NCI-H446 treated with DMSO at 0.1 percent for 48 hours (cell line): ENCODE measurements around the gene BNIP3.

ENCODE experiments used
- DNase-seq: peaks from one replicate; lab custom pipeline; 2025; lab: John Stamatoyannopoulos, UW

Gene BNIP3

DNA sequence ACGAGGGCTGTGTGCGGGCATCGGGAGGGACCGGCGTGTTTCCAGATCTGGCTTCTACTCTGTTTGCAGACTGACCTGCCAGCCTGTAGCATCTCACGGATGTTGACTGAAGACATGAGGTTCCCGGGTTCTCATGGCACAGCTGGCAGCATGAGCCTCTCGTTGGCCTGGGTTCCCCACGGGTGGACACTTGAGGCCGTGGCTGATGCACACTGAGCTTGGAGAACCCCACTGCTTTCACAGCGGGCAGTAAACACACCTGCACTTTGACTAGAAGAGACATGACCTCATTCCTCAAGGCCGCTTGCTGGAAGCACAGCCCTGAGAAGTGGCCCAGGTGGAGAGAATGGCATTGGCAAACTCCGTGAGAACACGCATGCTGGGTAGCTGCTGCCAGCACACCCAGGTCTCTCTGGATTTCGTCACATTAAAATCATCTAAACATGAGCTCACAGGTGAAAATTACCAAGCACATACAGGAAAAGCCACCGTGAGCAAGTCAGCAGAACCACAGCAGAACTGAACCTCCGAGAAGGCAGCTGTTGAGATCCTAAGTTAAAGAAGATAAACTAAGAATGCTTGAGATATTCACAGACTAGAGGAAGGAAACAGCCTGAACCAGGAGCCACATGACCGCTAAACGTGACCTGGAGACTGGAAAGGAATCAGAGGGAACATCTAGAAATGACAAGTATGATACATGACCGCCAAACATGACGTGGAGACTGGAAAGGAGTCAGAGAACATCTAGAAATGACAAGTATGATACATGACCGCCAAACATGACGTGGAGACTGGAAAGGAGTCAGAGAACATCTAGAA lies 32.5 kb downstream of the BNIP3 start:
- no peak for DNase-seq

DNA sequence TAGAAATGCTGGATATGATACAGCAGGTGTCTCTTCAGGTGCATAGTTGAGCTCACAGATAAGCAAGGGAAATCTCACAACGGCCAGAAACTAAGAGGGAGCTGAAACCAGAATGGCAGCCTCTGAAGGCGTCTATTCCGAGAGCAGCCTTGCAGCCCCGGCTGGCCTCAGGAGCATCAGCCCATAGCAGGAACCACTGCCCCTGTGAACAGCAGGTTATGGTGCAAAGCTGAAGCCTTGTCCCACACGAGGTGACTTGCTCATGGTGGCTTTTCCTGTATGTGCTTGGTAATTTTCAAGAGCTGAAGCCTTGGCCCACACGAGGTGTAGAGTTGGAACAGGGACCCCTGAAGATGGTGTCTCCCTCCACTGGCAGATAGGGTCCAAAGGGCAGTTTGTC lies 33.2 kb downstream of the BNIP3 start:
- DNase-seq = no peak

DNA sequence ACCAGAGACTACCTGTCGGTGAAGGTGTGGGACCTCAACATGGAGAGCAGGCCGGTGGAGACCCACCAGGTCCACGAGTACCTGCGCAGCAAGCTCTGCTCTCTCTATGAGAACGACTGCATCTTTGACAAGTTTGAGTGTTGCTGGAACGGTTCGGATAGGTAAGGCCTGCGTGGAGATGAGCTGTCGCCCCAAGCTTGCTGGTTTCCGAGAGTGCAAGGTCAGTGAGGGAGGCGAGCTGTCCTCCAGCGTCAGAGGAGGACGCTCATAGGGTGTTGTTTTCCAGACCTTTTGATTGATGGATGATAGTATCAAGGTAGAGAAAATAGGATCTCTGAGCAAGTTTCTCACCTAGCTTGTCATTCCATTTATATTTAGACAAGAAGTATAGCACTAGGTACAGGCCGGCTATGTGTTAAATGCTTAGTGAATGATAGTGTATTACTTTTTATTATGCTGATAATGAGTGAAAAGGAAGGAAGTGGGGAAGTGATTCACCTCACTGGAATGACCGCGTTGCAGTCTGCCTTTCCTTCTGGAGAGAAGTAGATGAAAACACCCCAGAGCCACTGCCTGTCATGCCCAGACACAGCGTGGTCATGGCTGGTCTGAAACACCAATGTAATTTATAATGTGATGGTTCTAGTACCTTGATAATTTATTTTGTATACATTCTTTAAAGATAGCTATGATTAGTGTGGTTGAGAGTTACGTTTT lies 33.9 kb downstream of the BNIP3 start:
- no peak for DNase-seq

DNA sequence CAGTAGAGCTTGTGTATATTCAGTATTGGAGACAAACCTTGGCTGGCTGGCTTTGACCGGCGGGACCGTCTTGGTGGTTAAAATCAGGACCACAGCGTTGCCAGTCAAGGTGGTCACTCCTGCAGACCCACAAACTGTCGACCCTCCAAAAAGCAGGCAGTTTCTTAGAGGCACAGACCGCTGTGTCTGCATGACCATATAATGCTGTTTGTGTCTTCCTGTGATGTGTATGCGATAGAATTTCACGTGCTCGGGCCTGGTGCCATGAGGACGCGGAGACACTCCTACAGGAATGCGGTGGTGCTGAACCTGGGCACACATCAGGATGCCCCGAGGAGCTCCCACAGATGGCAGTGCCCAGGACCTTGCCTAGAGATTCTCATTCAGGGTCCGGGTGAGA lies 34.8 kb downstream of the BNIP3 start:
- DNase-seq = no peak

DNA sequence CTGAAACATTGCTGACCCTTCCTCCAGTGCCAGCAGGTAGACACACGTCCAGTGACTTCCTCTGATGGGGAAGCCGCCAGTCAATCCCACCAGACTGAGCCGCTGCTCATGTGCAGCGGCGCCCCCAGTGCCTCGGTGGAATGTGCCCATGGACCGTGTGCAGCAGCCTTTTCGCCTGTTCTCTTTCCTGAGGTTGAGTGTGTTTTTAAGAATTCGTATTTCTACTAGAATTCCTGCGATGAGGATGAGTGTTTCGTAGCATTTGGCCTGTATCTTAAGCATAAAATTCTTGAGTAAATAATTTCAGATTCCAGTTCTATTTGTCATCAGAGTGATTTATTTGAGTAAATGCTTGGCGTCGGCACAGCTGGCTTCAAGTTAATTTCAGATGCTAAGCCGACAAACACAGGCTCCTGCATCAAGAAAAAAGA lies 35.4 kb downstream of the BNIP3 start:
- no peak for DNase-seq

DNA sequence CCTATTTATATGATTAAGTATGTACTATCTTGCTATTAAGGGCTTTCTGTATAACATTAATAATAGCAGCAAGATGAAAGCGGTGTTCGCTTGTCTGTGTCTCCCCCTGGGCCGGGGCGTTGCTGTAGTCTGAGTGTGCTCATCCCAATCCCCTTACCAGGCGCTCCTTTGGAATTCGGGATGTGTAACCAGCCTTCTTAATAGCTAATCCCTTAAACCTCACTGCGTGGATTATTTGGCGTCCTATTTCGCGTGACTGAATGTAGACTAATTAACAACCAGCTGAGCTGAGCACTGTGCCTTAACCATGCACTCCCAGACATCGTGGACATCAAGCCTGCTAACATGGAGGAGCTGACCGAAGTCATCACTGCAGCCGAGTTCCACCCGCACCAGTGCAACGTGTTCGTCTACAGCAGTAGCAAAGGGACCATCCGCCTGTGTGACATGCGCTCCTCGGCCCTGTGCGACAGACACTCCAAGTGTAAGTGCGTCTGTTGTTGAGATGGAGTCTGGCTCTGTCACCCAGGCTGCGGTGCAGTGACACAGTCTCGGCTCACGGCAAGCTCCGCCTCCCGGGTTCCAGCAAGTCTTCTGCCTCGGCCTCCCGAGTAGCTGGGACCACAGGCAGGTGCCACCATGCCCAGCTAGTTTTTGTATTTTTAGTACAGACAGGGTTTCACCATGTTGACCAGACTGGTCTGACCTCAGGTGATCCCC lies 36.6 kb downstream of the BNIP3 start:
- DNase-seq = no peak

DNA sequence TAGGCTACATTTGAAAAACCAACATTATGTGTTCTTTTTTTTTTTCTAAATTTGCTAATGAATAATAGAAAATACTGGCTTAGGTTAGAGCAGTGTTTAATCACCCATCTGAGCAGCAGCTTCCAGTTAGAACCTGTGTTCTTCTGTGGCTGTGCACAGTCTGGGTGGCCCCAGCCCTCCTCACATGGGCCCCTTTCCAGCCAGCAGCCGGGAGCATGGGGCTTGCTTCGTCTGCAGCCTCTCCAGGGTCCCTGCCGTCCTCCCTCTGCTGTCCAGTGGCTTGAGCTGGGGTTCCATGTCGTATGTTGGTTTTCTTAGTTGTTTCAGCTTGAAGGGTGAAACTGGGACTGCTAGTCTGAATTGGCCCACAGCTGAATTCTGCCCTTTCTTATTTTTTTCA lies 37.3 kb downstream of the BNIP3 start:
- no peak for DNase-seq

DNA sequence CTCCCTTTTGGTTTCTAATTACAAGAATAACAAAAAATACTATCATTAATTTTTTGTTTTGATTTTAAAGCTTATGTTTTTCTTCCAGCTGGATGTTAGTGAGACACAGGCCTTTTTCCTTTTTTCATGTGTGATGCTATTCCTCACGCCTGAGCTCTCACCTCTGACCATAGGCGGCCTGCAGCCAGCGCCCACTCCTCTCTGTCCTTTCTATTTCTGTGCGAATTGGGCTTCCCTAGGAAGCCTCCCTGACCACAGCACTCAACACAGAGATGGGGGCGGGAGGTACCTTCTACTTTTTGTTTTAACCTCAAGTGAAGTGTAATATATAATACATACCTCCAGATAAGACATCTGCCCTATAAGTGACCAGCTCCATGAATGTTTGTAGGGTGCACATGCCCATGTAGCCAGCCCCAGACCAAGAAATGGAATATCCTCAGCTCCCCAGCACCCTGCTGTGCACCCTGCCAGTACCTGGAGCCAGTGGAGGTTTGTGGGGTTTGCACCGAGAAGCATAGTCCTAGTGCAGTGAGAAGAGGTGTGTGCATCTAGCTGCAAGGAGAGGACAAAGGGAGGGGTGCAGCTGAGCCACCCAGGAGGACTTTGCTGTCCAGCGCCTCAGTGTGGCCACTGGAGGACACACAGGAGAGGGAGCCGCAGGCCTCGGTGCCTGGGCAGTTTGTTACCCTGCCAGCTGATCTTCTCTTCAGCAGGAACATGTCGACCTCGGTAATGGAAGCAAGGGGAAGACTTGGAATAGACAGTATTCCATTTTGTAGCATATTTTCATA lies 38.5 kb downstream of the BNIP3 start:
- no peak for DNase-seq

DNA sequence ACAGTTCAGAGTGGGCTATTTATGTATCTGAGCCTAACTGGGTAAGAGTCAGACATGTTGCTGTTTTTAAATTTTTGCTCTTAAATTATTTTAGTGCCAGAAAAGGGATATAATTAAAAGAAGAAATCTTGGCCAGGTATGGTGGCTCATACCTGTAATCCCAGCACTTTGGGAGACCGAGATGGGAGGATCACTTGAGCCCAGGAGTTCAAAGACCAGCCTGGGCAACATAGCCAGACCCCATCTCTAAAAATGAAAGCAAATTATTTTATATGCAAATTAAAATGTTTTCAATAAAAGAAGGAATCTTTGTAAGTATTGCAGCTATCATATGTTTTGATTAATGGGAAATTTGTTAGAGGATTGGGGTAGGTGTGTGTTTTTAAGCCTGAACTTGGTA lies 39.3 kb downstream of the BNIP3 start:
- DNase-seq = no peak

DNA sequence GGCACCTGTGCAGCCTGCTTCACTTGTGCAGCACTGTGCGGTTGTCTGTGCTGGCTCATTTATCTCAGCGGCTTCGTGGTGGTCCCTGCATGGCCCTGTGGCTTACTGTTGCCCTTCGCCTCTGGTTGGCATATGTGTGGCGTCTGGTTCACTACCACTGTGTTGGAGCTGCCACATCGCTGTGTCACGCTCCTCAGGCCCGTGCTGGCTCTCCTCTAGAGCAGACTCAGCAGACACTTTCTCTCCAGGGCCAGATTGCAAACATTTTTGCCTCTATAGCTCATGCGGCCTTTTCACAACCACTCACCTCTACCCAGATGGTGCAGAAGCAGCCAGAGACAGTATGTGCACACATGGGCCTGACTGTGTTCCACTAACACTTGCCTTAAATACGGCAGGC lies 43.0 kb downstream of the BNIP3 start:
- DNase-seq = no peak

DNA sequence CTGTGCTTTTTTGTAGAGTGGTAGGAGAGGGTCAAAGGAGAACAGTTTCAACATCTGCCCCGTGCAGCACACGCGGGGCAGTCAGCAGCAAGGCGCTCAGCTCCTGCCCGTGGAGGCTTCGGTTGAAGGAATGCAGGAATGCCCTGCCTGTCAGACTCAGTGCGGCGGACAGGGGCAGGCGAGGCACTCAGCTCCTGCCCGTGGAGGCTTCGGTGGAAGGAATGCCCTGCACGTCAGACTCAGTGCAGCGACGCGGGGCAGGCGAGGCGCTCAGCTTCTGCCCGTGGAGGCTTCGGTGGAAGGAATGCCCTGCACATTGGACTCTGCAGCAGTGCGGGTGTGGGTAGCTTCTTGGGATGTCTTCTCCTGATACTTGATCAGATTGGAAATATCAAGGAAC lies 43.9 kb downstream of the BNIP3 start:
- no peak for DNase-seq

DNA sequence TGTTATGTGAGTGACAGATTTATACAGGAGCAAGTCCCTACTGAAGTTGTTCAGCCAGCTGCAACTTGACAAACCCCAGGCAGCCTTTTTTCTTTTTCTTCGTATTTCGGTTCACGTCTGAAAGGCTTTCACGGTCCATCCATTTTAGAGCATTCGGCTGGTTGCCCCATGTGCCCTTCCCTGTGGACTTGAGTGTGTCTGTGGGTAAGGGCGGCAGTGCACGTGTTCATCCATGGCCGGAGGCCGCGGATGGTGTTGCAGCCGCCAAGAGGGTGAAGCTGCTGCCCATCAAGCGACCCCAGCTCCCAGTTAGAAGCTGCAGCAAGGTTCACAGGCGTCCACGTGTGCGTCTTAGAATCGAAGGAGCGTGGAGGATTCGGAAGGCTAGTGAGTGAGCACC lies 45.0 kb downstream of the BNIP3 start:
- DNase-seq = no peak

DNA sequence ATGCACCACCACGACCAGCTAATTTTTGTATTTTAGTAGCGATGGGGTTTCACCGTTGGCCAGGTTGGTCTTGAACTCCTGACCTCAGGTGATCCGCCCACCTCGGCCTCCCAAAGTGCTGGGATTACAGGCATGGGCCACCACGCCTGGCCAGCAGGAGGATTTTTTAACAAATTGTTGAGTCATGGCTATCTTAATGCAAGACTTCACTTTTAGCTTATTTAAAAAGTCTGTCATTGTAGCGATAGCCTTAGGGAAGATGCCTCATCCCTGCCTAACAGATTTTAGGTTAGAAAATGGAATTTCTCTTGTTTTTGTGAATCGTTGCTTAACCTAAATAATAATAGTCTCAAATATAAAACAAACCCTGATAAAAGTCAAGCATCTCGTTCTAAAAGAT lies 45.4 kb downstream of the BNIP3 start:
- DNase-seq = no peak

DNA sequence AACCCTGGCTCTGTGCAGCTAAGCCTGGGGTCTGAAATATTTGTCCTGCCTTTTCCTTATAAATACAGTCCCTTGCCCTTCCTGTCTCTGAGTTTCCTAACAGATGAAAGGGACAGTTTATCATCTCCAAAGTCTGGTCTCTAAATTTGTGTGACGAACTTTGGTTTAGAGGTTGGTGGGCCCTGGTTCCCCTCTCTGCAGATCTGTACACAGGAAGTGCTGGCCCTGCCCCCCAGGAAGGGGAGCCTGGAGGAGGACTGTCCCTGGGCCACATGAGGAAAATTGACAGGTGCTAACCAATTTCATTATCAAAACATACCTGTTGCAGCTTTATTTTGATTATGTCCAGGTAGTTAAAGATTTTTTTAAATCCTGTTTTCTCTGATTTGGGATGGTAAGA lies 46.5 kb downstream of the BNIP3 start:
- no peak for DNase-seq

DNA sequence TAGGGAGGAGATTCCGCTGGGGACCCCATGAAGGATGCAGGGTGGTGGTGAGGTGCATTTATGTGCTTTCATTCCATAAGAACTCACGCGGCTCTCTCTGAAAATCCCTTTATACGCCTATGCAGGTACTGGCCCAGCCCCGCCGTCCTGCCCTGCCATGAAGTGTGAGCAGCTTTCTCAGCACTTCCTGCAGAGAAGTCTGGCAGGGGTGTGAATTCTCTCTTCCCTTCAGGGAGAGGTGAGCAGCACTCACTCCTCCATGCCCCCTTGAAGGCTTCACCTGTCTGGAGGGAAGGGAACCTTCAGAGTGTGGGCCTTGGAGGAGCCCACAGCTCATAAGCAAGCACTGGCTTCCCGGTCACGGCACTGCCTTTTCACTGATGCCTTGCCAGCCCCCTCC lies 47.0 kb downstream of the BNIP3 start:
- DNase-seq = no peak

DNA sequence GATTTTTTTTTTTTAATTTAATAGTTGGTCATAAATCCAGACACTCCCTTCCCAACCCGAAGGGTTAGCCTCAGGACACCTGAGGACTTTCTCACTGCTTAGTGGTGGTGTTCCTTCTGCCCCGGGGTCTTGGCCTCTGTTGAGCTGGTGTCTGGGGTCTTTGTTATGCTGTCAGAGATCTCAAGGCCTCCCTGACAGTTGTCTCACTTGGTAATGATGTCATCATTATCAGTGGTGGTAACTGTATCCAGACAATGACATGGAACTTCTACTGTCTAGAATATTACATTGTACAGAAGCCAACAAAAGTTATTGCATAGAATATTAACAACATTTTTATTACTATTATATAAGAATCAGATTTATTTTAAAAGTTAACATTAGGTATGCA lies 48.0 kb downstream of the BNIP3 start:
- DNase-seq = no peak

DNA sequence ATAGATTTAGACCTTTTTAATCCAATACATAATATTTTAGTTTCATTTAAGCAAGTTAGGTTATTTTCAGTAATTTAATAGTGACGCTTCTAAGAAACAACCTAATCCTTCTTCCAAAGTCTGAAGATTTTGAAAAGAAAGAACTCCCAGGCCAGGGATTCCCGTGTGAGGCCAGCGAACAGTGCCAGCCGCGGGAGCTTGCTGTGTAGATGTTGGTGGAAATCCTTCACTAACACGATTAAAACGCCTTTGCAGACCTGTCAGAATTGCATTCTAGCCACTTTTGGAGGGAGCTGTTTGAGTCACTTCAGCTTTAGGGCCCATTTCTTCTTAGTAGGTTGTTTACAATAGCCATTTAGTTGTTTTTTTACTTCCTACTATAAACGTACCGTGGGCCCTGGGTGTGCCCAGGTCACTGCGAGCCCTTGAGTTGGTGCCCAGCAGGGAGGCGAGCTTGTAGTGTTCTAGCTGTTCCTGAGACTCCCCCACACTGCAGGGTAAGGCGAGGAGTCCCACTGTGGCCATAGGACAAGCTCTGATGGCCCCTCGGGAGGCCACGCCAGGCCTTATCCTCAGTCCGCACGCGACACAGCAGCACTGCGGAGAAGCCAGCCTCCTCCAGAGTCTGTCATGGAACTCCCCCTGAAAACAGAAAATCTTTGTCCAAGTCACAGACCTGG lies 48.6 kb downstream of the BNIP3 start:
- DNase-seq = no peak

DNA sequence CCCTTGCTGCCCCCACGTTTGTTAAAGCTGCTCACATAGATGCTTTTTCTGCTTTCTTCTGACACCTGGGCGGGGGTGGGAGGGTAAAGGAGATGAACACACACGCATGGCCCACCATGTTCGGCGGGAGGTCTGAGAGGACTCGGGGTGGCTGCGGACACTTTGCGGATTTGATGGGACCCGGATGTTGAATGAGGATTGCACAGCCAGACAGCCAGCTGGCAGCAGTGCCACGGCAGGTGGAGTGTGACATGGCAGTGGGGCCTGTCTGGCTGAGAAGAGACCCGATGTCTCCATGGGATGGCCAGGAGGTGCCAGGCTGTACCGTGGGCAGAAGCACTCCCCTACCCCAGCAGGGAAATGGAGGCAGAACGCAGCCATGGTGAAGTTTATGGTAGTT lies 49.7 kb downstream of the BNIP3 start:
- DNase-seq = no peak

DNA sequence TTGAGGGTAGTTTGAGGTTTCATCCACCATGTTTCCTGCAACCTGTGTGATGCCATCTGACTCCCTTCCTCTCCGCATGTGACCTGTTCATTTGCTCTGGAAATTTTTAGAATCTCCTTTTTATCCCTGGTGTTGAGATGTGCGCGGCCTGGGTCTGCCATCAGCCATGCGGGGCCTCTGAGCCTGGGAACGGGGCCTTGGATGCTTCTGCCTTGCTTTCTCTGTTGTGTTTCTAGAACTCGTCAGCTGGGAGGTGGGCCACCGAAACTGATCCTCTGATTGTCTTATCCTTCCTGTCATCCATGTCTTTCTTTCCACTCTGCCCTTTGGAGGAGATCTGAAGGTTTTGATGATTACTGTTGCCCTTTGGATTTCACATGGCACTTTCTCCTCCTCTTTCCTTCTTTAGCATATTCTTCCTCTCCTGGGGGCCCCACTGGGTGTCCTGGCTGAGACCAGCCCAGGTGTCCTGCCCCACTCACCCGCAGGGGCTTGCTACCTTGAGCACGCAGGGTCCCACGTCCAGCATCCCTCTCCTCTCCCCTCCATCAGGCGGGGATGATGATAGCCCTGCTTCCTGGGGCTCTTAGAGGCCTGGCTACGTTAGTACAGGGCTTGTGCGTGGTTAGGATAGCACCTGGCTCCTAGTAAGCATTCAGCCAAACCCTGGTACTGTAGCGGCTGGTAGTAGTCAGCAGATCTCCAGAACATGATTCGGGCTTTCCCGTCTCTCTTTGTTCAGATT lies 51.0 kb downstream of the BNIP3 start:
- DNase-seq = no peak

DNA sequence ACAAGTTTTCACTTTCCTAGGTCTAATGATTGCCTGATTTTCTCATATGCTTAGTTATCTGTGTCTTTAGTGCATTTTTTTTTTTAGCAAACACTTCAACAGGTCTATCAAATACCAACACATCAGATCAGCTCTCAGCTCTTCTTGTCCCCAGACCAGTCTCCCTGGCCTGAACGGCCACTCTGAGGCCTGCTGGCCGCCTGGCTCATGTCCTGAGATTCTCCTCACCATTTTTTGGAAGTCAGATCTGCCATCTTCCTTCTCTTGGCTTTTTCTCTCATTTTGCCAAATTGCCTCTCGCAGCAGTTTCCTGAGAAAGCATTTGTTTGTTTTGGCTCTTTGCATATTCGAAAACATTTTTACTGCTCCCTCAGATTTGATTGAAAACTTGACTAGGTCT lies 51.6 kb downstream of the BNIP3 start:
- DNase-seq = no peak
